ENCODE data around the gene KRTCAP3. TPM values are rescaled to one million over a fixed set of nuclear protein-coding genes. Genes with fewer than 3 reads are reported as not detected.

KRTCAP3 gene
- total RNA-seq, 1 donor from 2014 or later: 22.5 TPM

DNA sequence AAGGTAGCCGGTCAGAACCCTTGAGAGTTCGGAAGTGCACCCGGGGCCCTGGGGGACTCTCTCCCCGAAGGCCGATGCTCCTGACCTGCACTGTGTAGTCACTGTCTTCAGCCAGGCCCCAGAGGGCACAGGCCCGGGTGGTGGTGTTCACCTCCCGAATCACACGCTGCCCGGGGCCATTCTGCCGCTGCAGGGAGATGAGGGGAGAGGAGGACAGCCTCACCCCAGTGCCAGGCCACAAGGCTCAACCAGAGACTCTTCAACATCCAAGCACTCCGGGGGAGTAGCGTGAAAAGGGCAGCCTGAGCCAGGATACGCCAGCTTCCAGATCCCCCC, 51.7 kb downstream of the KRTCAP3 start:
- Histone ChIP-seq H3K27ac (no peak overlapping the region), H3K27me3 (peaks cover 4% of the 10 kb centered on the region), H3K4me1 (peaks cover 15% of the 10 kb centered on the region), H3K4me3 (no peak overlapping the region), H3K36me3 (no peaks in the 10 kb centered on the region), H3K9me3 (no peaks in the 10 kb centered on the region)
- DNase-seq (no peak), ATAC-seq (no peak)
- TF ChIP-seq, protein P1, sequence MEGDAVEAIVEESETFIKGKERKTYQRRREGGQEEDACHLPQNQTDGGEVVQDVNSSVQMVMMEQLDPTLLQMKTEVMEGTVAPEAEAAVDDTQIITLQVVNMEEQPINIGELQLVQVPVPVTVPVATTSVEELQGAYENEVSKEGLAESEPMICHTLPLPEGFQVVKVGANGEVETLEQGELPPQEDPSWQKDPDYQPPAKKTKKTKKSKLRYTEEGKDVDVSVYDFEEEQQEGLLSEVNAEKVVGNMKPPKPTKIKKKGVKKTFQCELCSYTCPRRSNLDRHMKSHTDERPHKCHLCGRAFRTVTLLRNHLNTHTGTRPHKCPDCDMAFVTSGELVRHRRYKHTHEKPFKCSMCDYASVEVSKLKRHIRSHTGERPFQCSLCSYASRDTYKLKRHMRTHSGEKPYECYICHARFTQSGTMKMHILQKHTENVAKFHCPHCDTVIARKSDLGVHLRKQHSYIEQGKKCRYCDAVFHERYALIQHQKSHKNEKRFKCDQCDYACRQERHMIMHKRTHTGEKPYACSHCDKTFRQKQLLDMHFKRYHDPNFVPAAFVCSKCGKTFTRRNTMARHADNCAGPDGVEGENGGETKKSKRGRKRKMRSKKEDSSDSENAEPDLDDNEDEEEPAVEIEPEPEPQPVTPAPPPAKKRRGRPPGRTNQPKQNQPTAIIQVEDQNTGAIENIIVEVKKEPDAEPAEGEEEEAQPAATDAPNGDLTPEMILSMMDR (IDR thresholded peaks at IDR 0.05): no peak
- intact Hi-C loops (cut with DNase I): no loop called here

Other genes with a start within 250 kb of the KRTCAP3 start
- 102 TPM for gene ATRAID, start 230.3 kb upstream of the KRTCAP3 start, total RNA-seq
- gene SLC5A6, start 230.1 kb upstream of the KRTCAP3 start, total RNA-seq: 24.5 TPM
- 27.1 TPM for gene CAD, start 225.0 kb upstream of the KRTCAP3 start, total RNA-seq
- 0.58 TPM for gene SLC30A3, start 179.3 kb upstream of the KRTCAP3 start, total RNA-seq
- not detected for gene DNAJC5G, start 166.9 kb upstream of the KRTCAP3 start, total RNA-seq
- gene TRIM54, start 160.0 kb upstream of the KRTCAP3 start, total RNA-seq: not detected
- 2.8 TPM for gene UCN, start 133.9 kb upstream of the KRTCAP3 start, total RNA-seq
- gene MPV17, start 119.3 kb upstream of the KRTCAP3 start, total RNA-seq: 80.4 TPM
- gene GTF3C2, start 85.6 kb upstream of the KRTCAP3 start, total RNA-seq: 54.4 TPM
- 35.0 TPM for gene EIF2B4, start 72.0 kb upstream of the KRTCAP3 start, total RNA-seq
- gene SNX17, start 71.8 kb upstream of the KRTCAP3 start, total RNA-seq: 97.6 TPM
- gene ZNF513, start 61.6 kb upstream of the KRTCAP3 start, total RNA-seq: 14.2 TPM
- 51.8 TPM for gene PPM1G, start 32.8 kb upstream of the KRTCAP3 start, total RNA-seq
- 75.8 TPM for gene NRBP1, start 13.8 kb upstream of the KRTCAP3 start, total RNA-seq
- gene IFT172, start 47.4 kb downstream of the KRTCAP3 start, total RNA-seq: 19.2 TPM
- gene FNDC4, start 52.8 kb downstream of the KRTCAP3 start, total RNA-seq: 2.0 TPM
- not detected for gene GCKR, start 54.5 kb downstream of the KRTCAP3 start, total RNA-seq
- gene ZNF512, start 140.7 kb downstream of the KRTCAP3 start, total RNA-seq: 30.8 TPM
- 4.2 TPM for gene CCDC121, start 186.6 kb downstream of the KRTCAP3 start, total RNA-seq
- gene GPN1, start 186.7 kb downstream of the KRTCAP3 start, total RNA-seq: 23.4 TPM
- 30.5 TPM for gene SUPT7L, start 221.2 kb downstream of the KRTCAP3 start, total RNA-seq
- 18.7 TPM for gene SLC4A1AP, start 221.5 kb downstream of the KRTCAP3 start, total RNA-seq

Measured in upper lobe of right lung (tissue), 1 donor.